HG02884 (cell line): ENCODE measurements around the gene PLA2G4B.

Experiments used
- ATAC-seq: cut with Tn5 transposase; IDR thresholded peaks from one replicate; pipeline ENCODE4 v1.9.1; 2021; ENCODE audit warnings: mild to moderate bottlenecking, moderate library complexity; ENCODE audit not compliant: unreplicated experiment

The PLA2G4B gene

GRCh38 chr15:41869770-41870688, 31.4 kb downstream of the PLA2G4B start:
- no peak for ATAC-seq

- no peak for ATAC-seq
Measured at GRCh38 chr15:41870689-41871081, 32.0 kb downstream of the PLA2G4B start.

GRCh38 chr15:41871175-41871905, 32.7 kb downstream of the PLA2G4B start:
- ATAC-seq = no peak

GRCh38 chr15:41872166-41872747, 33.6 kb downstream of the PLA2G4B start:
- no peak for ATAC-seq

GRCh38 chr15:41873711-41874110, 35.1 kb downstream of the PLA2G4B start:
- no peak for ATAC-seq

GRCh38 chr15:41874736-41875135, 36.1 kb downstream of the PLA2G4B start:
- ATAC-seq = no peak

GRCh38 chr15:41876007-41876406, 37.4 kb downstream of the PLA2G4B start:
- ATAC-seq = no peak

- ATAC-seq = no peak
Measured at GRCh38 chr15:41876689-41877088, 38.0 kb downstream of the PLA2G4B start.

- no peak for ATAC-seq
Measured at GRCh38 chr15:41877631-41878354, 39.1 kb downstream of the PLA2G4B start.

- ATAC-seq = no peak
Measured at GRCh38 chr15:41878355-41878699, 39.7 kb downstream of the PLA2G4B start.

- no peak for ATAC-seq
Measured at GRCh38 chr15:41879321-41879845, 40.7 kb downstream of the PLA2G4B start.

GRCh38 chr15:41880156-41880877, 41.7 kb downstream of the PLA2G4B start:
- ATAC-seq = no peak

GRCh38 chr15:41881086-41881485, 42.4 kb downstream of the PLA2G4B start:
- ATAC-seq = no peak

- ATAC-seq = no peak
Measured at GRCh38 chr15:41881550-41881919, 42.9 kb downstream of the PLA2G4B start.

GRCh38 chr15:41881920-41882688, 43.5 kb downstream of the PLA2G4B start:
- ATAC-seq = no peak

- no peak for ATAC-seq
Measured at GRCh38 chr15:41882689-41883483, 44.2 kb downstream of the PLA2G4B start.

GRCh38 chr15:41883484-41883825, 44.8 kb downstream of the PLA2G4B start:
- no peak for ATAC-seq

- no peak for ATAC-seq
Measured at GRCh38 chr15:41884458-41884857, 45.8 kb downstream of the PLA2G4B start.

- ATAC-seq = no peak
Measured at GRCh38 chr15:41885321-41885720, 46.7 kb downstream of the PLA2G4B start.
